GM12875 (cell line): ENCODE measurements around the gene KLB.
"Not testable (repeated sequence)": the region's sequence is repeated elsewhere in the genome, so short reads cannot be mapped to it uniquely, and the experiment has no call there.

Source experiments
- H3K4me3 ChIP-seq: one replicate; pipeline ENCODE4 v1.5.1; 2011; ENCODE audit warnings: low read depth, low read length, control low read depth
- CTCF ChIP-seq: IDR thresholded peaks from 2 replicates; pipeline ENCODE4 v1.5.1; 2011; ENCODE audit warnings: low read depth, mild to moderate bottlenecking, control low read depth, inconsistent platforms, low read length, moderate library complexity, borderline replicate concordance; ENCODE audit not compliant: insufficient read depth

KLB gene

GRCh38 chr4:39406763-39407583, at the start of gene KLB:
TSS of gene KLB (plus strand) at chr4:39406930. CDS start at chr4:39406950, 20 bp downstream.
- no peak within 1 kb of the TSS for H3K4me3 ChIP-seq
- no peak for TF ChIP-seq CTCF

- TF ChIP-seq CTCF, result no peak
Measured at GRCh38 chr4:39357002-39357401, 49.7 kb upstream of the KLB start.

GRCh38 chr4:39360611-39361010, 46.1 kb upstream of the KLB start:
- H3K4me3 ChIP-seq, result not testable (repeated sequence)

More at GRCh38 chr4:39357002-39357401, 49.7 kb upstream of the KLB start:
- H3K4me3 ChIP-seq, result no peak overlapping the region

DNA sequence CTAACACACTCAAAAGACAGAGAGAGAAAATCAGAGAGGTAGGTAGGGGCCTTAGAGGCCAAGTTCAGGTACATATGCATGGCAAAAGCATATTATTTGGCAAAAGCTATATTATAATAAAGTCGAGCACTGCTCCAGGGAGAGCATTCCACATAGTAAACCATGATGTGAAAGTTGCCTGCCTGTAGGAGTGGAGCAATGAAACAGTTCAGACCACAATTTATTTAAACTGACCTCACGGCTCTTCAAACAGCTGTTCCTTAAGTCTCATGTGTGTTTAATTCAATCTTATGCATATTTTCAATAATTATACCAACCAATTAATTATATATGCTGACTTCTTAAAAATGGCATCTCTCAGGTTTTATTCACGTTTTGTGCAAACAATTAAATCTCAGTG, 43.9 kb upstream of the KLB start:
- no peak for TF ChIP-seq CTCF
- H3K4me3 ChIP-seq, result no peak overlapping the region

DNA sequence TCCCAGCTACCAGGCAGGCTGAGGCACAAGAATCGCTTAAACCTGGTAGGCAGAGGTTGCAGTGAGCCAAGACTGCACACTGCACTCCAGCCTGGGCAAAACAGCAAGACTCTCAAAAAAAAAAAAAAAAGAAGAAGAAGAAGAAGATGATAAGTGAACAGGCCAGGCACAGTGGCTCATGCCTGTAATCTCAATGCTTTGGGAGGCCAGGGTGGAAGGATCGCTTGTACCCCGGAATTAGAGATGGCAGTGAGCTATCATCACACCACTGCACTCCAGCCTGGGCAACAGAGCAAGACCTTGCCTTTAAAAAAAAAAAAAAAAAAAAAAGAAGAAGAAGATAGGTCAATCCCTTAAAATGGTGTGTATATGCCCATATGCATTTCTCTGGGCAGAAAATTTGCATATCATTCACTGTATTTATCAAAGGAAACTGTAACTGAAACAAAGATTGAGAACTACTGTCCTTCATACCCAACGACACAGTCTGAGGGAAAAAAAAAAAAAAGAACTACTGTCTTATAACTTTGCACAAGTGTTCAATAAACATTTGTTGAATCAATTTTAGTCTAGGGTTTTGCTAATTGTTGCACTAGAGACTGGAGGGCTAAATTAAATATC, 42.8 kb upstream of the KLB start:
- TF ChIP-seq CTCF, result no peak
- no peak overlapping the region for H3K4me3 ChIP-seq

DNA sequence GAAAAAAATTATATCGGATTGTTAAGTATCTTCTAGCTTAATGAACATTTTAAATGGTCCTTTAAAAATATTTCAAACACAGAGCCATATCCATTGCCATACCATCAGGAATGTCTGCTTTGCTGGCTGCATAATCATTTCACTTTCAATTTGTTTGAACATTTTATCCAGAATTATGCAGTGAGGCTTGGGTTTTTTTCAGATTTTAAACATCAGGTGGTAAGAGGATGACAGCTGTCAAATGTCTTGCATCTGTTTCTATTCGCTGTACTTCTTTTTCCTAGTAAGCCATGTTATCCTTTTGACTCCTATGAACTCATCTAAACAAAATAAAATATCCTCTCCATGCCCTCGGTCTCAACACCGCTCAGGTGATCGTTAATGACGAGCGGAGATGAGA, 41.4 kb upstream of the KLB start:
- peak overlapping the region; percentile 90 for H3K4me3 ChIP-seq
- TF ChIP-seq CTCF, result no peak

GRCh38 chr4:39365830-39366771, 40.6 kb upstream of the KLB start, which contains the start of gene RFC1:
TSS of gene RFC1 (minus strand) at chr4:39366362. CDS start at chr4:39366241, 121 bp downstream.
- peak within 1 kb of the TSS; percentile 90 for H3K4me3 ChIP-seq
- TF ChIP-seq CTCF, result no peak
